Peyer's patch (tissue), 4 donors: ENCODE measurements around the gene MPG. TPM values are rescaled to one million over a fixed set of nuclear protein-coding genes. Genes with fewer than 3 reads are reported as not detected.

Experiments
- DNase-seq, 3 donors: peaks; one replicate each; pipeline ENCODE4 v3.0.0-alpha.2; 2017 to 2019
- H3K27ac ChIP-seq, 4 donors: fragments of 200-600 bp; sonication (generic); one replicate each; pipeline ENCODE4 v1.5.1; 2016 to 2019
- H3K27me3 ChIP-seq, 2 donors: fragments of 200-600 bp; sonication (generic); one replicate each; pipeline ENCODE4 v1.5.1; 2019
- H3K36me3 ChIP-seq, 3 donors: fragments of 200-600 bp; sonication (generic); one replicate each; pipeline ENCODE4 v1.5.1; 2016 to 2019
- H3K4me1 ChIP-seq, 4 donors: fragments of 200-600 bp; sonication (generic); one replicate each; pipeline ENCODE4 v1.5.1; 2016 to 2019
- H3K4me3 ChIP-seq, 4 donors: fragments of 200-600 bp; sonication (generic); 1 replicate in 3 of 4; 2 replicates in 1 of 4; pipeline ENCODE4 v1.5.1; 2016 to 2019; ENCODE audit warnings: mild to moderate bottlenecking in 1 of 4
- H3K9me3 ChIP-seq, 4 donors: fragments of 200-600 bp; sonication (generic); one replicate each; pipeline ENCODE4 v1.5.1; 2016 to 2019; ENCODE audit warnings: mild to moderate bottlenecking in 1 of 4
- POLR2A ChIP-seq, 2 donors: fragments of 450-650 bp; IDR thresholded peaks; one replicate each; pipeline ENCODE4 v1.5.1; 2017; ENCODE audit warnings: antibody characterized with exemption in 2 of 2, mild to moderate bottlenecking in 2 of 2, moderate library complexity in 2 of 2
- total RNA-seq, 4 donors: library from RNA; depleted of rRNA; stranded (reverse); fragments of >200 nt; gene quantifications; one replicate each; pipeline ENCODE4 v1.1.0, GENCODE V29; 2016
- TF ChIP-seq, protein P1 (sequence below), 6 experiments: fragments of 450-650 bp in 4 of 6; fragments of 200-600 bp in 2 of 6; sonication (generic) in 1 of 6; IDR thresholded peaks; one replicate each; pipeline ENCODE4 v1.5.1; 2017 to 2019; ENCODE audit warnings: antibody characterized with exemption in 6 of 6, mild to moderate bottlenecking in 3 of 6, moderate library complexity in 1 of 6

MPG gene
- total RNA-seq, 4 donors from 2014 or later, result 21.5 to 63.4 (median 44.7) TPM

DNA sequence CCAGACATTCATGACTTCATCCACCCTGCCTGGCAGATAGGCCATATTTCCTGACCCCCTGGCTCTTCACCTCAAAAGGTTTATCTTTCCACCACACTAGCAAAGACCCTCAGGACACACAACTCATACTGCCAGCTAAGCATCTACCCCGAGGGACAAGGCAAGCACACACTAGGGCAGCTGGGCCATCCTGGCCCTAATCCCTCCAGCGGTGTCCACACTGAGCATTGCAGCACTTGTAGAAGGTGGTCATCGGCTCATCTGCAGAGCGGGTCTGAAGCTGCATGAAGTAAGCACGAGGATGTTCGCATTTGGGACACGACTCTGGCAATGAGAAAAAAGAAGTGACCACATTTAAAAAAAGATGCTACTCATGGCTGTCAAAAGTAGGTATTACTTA is 30.8 kb upstream of the MPG start:
- TF ChIP-seq, protein P1, sequence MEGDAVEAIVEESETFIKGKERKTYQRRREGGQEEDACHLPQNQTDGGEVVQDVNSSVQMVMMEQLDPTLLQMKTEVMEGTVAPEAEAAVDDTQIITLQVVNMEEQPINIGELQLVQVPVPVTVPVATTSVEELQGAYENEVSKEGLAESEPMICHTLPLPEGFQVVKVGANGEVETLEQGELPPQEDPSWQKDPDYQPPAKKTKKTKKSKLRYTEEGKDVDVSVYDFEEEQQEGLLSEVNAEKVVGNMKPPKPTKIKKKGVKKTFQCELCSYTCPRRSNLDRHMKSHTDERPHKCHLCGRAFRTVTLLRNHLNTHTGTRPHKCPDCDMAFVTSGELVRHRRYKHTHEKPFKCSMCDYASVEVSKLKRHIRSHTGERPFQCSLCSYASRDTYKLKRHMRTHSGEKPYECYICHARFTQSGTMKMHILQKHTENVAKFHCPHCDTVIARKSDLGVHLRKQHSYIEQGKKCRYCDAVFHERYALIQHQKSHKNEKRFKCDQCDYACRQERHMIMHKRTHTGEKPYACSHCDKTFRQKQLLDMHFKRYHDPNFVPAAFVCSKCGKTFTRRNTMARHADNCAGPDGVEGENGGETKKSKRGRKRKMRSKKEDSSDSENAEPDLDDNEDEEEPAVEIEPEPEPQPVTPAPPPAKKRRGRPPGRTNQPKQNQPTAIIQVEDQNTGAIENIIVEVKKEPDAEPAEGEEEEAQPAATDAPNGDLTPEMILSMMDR (IDR thresholded peaks at IDR 0.05), result no peak
- TF ChIP-seq POLR2A (IDR thresholded peaks at IDR 0.05), result no peak
- Histone ChIP-seq H3K9me3 (no peaks in the 10 kb centered on the region), H3K27ac (no peak overlapping the region), H3K4me1 (no peaks in the 10 kb centered on the region), H3K27me3 (no peaks in the 10 kb centered on the region), H3K4me3 (no peak overlapping the region), H3K36me3 (peaks cover 0 to 15% (median 0%) of the 10 kb centered on the region in 3 donors)
- no peak for DNase-seq

DNA sequence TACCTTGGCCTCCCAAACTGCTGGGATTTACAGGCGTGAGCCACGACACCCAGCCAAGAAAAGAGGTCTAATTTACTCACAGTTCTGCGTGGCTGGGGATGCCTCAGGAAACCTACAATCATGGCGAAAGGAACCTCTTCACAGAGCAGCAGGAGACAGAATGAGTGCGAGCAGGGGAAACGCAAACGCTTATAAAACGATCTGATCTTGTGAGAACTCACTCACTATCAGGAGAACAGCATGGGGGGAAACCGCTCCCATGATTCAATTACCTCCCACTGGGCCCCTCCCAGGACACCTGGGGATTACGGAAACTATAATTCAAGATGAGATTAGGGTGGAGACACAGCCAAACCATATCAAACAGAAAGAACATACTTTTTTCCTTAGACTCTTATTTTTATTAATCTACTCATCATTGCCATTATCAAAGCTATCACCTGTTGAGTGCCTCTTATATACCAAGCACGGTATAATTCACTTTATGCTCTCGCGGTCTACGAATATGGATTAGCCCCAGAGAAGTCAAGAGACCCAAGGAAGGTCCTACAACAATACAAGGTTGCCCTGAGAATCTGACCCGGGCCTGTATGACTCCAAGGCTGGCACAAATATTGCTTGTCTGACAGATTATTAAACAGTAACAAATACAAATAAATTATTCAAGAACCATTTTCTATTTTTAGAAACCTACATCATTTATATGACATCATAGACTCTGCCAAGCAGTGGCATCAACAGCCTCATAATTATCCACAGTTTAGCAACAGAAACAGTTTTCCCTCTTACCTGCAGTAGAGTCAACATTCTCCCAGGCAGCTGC is 27.0 kb upstream of the MPG start:
- Histone ChIP-seq H3K36me3 (peaks cover 0 to 18% (median 0%) of the 10 kb centered on the region in 3 donors), H3K4me1 (peaks cover 0 to 8% (median 4%) of the 10 kb centered on the region in 4 donors), H3K4me3 (no peak overlapping the region), H3K27me3 (no peaks in the 10 kb centered on the region), H3K27ac (no peak overlapping the region), H3K9me3 (no peaks in the 10 kb centered on the region)
- no peak for DNase-seq
- TF ChIP-seq, protein P1 (IDR thresholded peaks at IDR 0.05), result no peak
- TF ChIP-seq POLR2A (IDR thresholded peaks at IDR 0.05), result no peak

DNA sequence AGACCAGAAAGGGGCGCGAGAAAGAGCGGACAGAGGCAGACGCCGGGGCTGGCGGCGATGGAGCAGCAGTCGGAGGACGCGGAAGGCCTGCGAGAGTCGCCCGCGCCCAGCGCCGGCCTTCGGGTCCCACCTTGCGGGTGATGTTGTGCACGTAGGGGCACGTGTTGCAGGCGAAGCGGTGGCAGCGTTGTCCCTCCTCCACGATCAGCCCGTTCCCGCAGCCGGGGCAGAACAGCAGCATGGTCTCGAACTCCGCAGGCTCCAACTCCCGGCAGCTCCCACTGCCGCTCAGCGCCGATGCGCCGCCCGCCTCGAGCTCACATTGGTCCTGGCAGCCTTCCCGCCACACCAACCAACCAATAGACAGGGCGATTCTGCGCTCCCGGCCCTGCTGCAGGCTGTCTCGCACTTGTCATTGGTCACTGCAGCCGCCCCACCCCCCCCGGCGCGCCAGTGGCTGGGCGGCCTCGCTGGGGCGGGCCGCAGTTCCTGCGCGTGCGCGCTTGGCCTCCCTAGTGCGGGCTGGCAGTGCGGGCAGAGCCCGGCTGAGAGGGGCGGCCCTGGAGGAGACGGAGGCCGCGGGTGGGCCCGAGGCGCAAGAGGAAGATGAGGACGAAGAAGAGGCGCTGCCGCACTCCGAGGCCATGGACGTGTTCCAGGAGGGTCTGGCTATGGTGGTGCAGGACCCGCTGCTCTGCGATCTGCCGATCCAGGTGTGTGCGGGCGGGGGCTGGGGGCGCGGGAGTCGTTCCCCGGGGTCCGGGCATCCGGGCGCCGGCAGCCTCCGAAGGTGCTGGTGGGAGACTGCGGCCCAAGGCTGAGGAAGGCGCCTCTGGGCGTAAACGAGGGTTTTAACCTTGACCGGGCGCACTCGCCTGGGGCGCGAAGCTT is 24.4 kb upstream of the MPG start, which contains the start of the genes POLR3K and SNRNP25:
Gene POLR3K (minus strand): TSS at position 263 of the 891 bp plus-strand sequence. CDS start 22 bp downstream, at position 241.
Gene SNRNP25 (plus strand): TSS at position 483 of the 891 bp plus-strand sequence. CDS start 189 bp downstream, at position 672.
- H3K27ac ChIP-seq, result peak within 1 kb of the TSS; percentile 67 to 88 (median 77)
- H3K4me3 ChIP-seq, result peak within 1 kb of the TSS; percentile 53 to 87 (median 84)
- no peaks in the 10 kb centered on the region for H3K9me3 ChIP-seq
- H3K4me1 ChIP-seq, result peaks cover 0 to 8% (median 4%) of the 10 kb centered on the region in 4 donors
- peaks cover 0 to 37% (median 0%) of the 10 kb centered on the region in 3 donors for H3K36me3 ChIP-seq
- no peaks in the 10 kb centered on the region for H3K27me3 ChIP-seq
- peak; percentile 99 for DNase-seq
- TF ChIP-seq, protein P1 (IDR thresholded peaks at IDR 0.05), result no peak
- peak; percentile 52 to 54 for TF ChIP-seq POLR2A (IDR thresholded peaks at IDR 0.05)

DNA sequence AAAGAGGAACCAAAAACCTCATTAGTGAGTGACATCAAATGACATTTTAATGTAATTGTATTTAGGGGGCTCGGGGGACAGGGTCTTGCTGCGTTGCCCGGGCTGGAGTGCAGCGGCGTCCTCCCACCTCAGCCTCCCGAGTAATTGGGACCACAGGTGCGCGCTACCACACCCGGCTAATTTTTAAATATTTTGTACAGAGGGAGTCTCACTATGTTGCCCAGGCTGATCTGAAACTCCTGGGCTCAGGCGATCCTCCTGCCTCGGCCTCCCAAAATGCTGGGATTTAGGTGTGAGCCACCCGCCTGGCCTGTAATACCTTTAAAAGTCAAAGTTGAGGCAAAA is 23.8 kb upstream of the MPG start:
- peak overlapping the region in 3 of 4 donors; percentile 51 to 88 (median 64) for H3K27ac ChIP-seq
- peaks cover 0 to 8% (median 4%) of the 10 kb centered on the region in 4 donors for H3K4me1 ChIP-seq
- H3K4me3 ChIP-seq, result peak overlapping the region; percentile 53 to 87 (median 84)
- no peak for TF ChIP-seq POLR2A (IDR thresholded peaks at IDR 0.05)
- TF ChIP-seq, protein P1 (IDR thresholded peaks at IDR 0.05), result no peak
- no peaks in the 10 kb centered on the region for H3K9me3 ChIP-seq
- no peak for DNase-seq
- H3K36me3 ChIP-seq, result peaks cover 0 to 43% (median 0%) of the 10 kb centered on the region in 3 donors
- no peaks in the 10 kb centered on the region for H3K27me3 ChIP-seq

DNA sequence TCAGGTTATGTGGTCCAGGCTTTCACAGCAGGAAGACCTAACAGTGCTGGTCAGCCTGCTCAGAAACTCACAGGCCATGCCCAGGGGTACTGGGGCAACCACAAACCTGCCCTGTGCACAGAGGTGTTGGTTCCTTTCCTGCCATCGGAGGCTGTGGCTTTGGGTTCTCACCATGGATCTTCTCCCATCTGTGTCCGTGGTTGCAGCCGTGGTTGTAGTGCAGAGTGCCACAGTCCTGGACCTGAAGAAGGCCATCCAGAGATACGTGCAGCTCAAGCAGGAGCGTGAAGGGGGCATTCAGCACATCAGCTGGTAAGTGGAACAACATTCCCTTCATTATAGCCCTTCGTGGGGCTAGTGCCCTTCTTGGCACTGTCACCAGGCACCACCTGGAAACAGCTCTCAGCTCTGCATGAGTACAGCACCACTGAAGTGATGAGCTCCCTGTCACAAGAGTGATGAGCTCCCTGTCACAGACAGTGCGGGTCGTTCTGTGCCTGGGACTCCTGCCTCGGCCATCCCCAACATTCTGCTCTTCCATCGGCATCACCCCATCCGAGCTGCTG is 22.4 kb upstream of the MPG start:
- Histone ChIP-seq H3K4me3 (no peak overlapping the region), H3K4me1 (peaks cover 0 to 8% (median 4%) of the 10 kb centered on the region in 4 donors), H3K9me3 (no peaks in the 10 kb centered on the region), H3K36me3 (peaks cover 0 to 53% (median 0%) of the 10 kb centered on the region in 3 donors), H3K27me3 (no peaks in the 10 kb centered on the region), H3K27ac (no peak overlapping the region)
- TF ChIP-seq, protein P1 (IDR thresholded peaks at IDR 0.05), result no peak
- no peak for TF ChIP-seq POLR2A (IDR thresholded peaks at IDR 0.05)
- no peak for DNase-seq
